Measurements from ENCODE around the gene PLA2R1. TPM values are rescaled to one million over a fixed set of nuclear protein-coding genes. Genes with fewer than 3 reads are reported as not detected.

The PLA2R1 gene
- 0.34 TPM for total RNA-seq (ENCODE audit: unreplicated experiment)
- long read RNA-seq: 0 reads

- H3K27me3 Mint-ChIP-seq (ENCODE audit: unreplicated experiment): peaks cover 6% of the 10 kb centered on the region
These were observed at the start of gene PLA2R1 for GRCh38 chr2:160062292-160063005. Gene PLA2R1 (minus strand): TSS chr2:160062615. CDS start chr2:160062403, 212 bp downstream.

DNA sequence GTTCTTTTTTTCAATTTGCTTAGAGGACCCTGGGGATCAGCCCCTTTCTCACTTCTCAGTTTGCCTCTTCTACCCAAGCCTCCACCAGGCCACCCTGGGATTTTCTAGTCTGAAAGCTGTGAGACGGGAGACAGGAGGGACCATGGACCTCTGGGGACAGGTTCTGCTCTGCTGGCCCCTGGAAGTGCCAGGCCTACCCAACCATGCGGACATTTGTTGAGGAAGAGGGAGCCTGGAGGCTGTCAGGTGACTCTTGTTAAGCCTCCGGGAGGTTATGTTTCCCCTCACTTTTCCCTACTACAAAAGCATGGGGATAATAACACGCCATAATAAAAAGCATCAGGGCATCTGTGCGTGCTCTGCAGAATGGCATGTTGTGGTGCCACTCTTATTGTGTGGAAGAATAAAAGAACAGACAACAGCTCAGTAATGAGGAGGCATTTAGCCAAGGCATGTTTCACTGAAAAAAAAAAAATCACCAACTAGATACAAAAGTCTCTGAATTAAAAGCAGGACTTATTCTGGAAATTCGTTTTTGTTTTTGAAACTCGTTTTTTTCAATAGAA, 48.3 kb upstream of the PLA2R1 start:
- Mint-ChIP-seq H3K27me3 (ENCODE audit: unreplicated experiment) (no peaks in the 10 kb centered on the region), H3K4me1 (ENCODE audit: low read depth, unreplicated experiment) (peaks cover 2% of the 10 kb centered on the region), H3K36me3 (ENCODE audit: unreplicated experiment) (peaks cover 5% of the 10 kb centered on the region), H3K27ac (ENCODE audit: unreplicated experiment) (no peak overlapping the region), H3K9me3 (ENCODE audit: unreplicated experiment) (peaks cover 1% of the 10 kb centered on the region), H3K4me3 (ENCODE audit: unreplicated experiment) (no peak overlapping the region)
- TF ChIP-seq CTCF (IDR thresholded peaks at IDR 0.05; ENCODE audit: partially characterized antibody, unreplicated experiment): no peak
- no peak for DNase-seq

More at GRCh38 chr2:160062292-160063005, at the start of gene PLA2R1:
- Mint-ChIP-seq H3K4me3 (ENCODE audit: unreplicated experiment) (peak within 1 kb of the TSS; percentile 86), H3K36me3 (ENCODE audit: unreplicated experiment) (peaks cover 9% of the 10 kb centered on the region), H3K27ac (ENCODE audit: unreplicated experiment) (no peak within 1 kb of the TSS), H3K4me1 (ENCODE audit: low read depth, unreplicated experiment) (no peaks in the 10 kb centered on the region), H3K9me3 (ENCODE audit: unreplicated experiment) (peaks cover 9% of the 10 kb centered on the region)
- TF ChIP-seq CTCF (IDR thresholded peaks at IDR 0.05; ENCODE audit: partially characterized antibody, unreplicated experiment): no peak
- peak; percentile 63 for DNase-seq

GRCh38 chr2:160109939-160110673, 47.7 kb upstream of the PLA2R1 start:
- DNase-seq: peak; percentile 70
- Mint-ChIP-seq H3K4me1 (ENCODE audit: low read depth, unreplicated experiment) (peaks cover 2% of the 10 kb centered on the region), H3K36me3 (ENCODE audit: unreplicated experiment) (peaks cover 5% of the 10 kb centered on the region), H3K9me3 (ENCODE audit: unreplicated experiment) (no peaks in the 10 kb centered on the region), H3K27me3 (ENCODE audit: unreplicated experiment) (no peaks in the 10 kb centered on the region), H3K4me3 (ENCODE audit: unreplicated experiment) (no peak overlapping the region), H3K27ac (ENCODE audit: unreplicated experiment) (no peak overlapping the region)
- TF ChIP-seq CTCF (IDR thresholded peaks at IDR 0.05; ENCODE audit: partially characterized antibody, unreplicated experiment): peak; percentile 79

GRCh38 chr2:160109243-160109642, 46.8 kb upstream of the PLA2R1 start:
- peaks cover 3% of the 10 kb centered on the region for H3K36me3 Mint-ChIP-seq (ENCODE audit: unreplicated experiment)
- no peak for DNase-seq
- H3K4me3 Mint-ChIP-seq (ENCODE audit: unreplicated experiment): no peak overlapping the region
- H3K27me3 Mint-ChIP-seq (ENCODE audit: unreplicated experiment): no peaks in the 10 kb centered on the region
- H3K9me3 Mint-ChIP-seq (ENCODE audit: unreplicated experiment): no peaks in the 10 kb centered on the region
- TF ChIP-seq CTCF (IDR thresholded peaks at IDR 0.05; ENCODE audit: partially characterized antibody, unreplicated experiment): no peak
- peaks cover 2% of the 10 kb centered on the region for H3K4me1 Mint-ChIP-seq (ENCODE audit: low read depth, unreplicated experiment)
- H3K27ac Mint-ChIP-seq (ENCODE audit: unreplicated experiment): no peak overlapping the region
